IPS-11a (cell line): ENCODE measurements around the gene LSP1.

Experiments used
- H3K4me3 ChIP-seq: one replicate; pipeline ENCODE4 v1.5.1; 2013; ENCODE audit warnings: low read depth, low read length, control low read depth

The LSP1 gene

GRCh38 chr11:1913271-1914060, 60.6 kb downstream of the LSP1 start:
- no peak overlapping the region for H3K4me3 ChIP-seq

GRCh38 chr11:1915795-1916131, 62.9 kb downstream of the LSP1 start:
- no peak overlapping the region for H3K4me3 ChIP-seq

- no peak overlapping the region for H3K4me3 ChIP-seq
Observed at GRCh38 chr11:1916132-1916985, 63.5 kb downstream of the LSP1 start.

DNA sequence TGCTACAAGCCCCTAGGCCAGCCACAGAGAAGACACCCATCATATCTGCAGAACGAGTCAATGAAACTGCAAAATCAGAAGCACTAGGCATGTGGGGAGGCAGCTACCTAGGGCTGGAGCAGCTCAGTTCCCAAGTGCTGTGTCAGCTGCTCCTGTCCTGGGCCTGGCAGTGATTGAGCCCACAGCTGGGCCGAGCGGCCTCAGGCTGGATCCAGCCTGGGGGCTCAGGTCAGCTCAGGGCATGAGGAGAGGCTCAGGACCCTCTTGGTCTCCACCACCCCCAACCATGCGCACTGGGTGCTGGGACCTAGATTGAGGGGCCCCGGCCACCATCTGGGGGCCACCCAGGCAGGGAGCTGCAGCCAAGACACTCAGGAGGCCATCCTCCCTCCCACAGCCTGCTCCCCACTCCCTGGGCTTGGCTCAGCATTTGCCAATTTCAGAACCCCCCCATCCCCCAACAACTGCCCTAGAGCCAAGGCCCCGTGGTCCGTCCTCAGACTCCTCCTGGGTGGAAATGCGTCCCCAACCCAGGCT, 64.2 kb downstream of the LSP1 start:
- H3K4me3 ChIP-seq = no peak overlapping the region

DNA sequence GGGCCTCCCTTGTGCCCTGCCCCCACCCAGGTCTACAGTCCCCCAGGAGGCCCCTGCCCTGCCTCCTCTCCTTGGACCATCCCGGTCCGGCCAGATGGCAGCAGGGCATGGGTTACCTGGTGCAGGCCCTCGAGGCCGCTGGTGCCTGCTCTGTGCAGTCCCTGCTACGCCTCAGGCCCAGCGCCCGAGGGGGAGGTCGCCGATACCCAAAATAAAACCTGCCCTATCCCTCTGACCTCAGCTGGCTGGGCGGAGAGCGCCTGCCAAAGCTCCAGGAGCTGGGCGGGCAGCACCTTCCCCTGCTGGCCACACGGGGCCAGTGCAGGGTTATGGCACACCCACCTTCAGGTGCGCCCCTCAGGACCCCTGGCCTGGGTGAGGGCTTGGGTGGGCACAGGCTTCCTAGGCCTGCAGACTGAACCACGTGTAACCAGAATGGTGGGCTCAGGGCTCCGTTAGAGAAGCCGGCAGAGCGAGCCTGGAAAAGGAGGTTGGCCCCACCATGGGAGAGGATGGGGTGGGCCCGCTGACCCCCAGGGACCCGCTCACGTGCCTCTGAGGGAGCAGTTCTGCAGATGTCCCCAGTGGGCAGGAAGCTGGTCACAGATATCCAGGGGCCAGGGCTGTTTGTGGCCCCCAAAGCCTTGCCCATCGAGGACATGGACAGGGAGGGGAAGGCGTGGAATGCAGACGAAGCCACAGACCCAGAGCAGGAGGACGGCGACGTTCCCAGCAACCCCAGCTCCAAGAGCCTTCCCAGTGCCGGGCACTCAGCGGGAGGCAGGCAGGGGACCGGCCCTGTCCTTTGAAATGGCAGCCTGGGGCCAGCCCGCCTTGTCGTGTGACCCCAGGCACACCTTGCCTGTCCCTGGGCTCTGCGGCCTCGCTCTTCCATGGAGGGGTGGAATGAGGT, 64.9 kb downstream of the LSP1 start:
- H3K4me3 ChIP-seq = no peak overlapping the region

GRCh38 chr11:1918436-1919315, 65.8 kb downstream of the LSP1 start:
- H3K4me3 ChIP-seq = no peak overlapping the region

DNA sequence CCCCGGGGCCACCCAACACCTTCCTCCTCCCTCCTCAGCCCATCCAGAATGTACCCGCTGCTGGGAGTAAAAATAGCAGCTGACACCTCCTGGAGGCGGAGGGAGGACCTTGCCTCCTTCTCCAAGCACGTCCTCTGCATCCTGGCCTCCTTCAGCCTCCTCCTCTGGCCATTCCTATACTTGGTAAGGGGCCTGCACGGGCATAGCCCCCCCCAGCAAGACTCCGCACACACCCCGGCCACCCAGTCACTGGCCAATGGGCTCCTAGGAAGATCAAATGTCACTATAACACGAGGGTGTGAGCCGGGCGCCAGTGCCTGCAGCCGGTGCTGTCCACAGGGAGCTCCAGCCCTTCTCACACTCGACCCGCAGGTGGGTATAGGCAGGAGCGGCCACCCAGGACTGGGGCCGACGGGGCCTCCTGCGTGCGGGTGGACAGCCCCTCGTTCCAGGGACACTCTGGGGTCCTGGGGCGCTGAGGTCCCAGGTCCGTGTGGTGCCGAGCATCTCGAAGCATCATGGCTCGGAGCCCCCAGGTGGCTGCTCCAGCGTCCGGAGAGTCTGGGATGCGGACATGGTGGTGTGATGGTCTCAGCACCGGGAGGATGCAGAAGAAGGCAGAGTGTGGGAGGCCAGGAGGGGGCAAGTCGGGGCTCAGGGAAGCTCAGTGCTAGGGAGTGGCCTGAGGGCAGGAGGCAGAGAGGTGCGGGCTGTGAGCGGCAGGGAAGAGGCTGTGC, 66.7 kb downstream of the LSP1 start, which contains the start of gene TNNT3:
Gene TNNT3, plus strand, starts transcription at position 313 of the 737 bp plus-strand sequence. CDS start 3,172 bp downstream, outside the sequence.
- H3K4me3 ChIP-seq = no peak within 1 kb of the TSS

DNA sequence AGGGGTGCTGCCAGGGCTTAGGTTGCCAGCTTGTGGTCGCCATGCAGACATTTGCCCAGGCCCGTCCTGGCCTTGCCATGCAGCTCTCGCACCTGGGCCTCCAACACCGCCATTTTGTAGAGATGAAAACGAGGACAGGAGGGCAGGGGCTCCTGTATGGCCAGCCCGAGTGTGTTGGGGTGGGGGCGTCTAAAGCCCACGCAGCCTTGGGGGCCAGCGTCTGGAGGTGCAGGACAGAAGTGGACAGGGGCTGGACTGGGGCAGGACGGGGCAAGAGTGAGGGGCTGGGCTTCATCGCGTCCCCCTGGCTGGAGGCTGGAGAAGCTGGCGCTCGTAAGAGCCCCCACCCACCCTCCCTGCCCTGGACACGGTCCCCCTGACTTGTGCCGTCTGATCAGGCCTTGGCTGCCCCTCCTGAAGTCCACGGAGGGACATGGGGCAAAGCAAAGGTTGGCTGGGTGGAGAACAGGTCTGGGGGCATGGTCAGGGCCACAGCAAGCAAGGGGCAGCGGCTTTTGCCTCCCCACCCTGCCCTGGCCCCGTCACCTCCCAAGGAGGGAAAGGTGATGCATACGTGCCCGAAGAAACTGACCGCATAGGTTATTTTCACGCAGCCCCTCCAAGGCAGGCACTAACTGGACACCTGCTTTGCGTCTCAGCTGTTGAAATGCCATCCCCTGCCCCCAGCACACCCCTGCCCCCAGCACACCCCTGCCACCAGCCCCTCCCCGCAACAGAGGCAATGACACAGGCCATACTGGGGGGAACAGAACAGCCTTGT, 67.4 kb downstream of the LSP1 start:
- no peak overlapping the region for H3K4me3 ChIP-seq

- H3K4me3 ChIP-seq = no peak overlapping the region
Observed at GRCh38 chr11:1920909-1921573, 68.2 kb downstream of the LSP1 start.

GRCh38 chr11:1921574-1922141, 68.8 kb downstream of the LSP1 start:
- no peak overlapping the region for H3K4me3 ChIP-seq

DNA sequence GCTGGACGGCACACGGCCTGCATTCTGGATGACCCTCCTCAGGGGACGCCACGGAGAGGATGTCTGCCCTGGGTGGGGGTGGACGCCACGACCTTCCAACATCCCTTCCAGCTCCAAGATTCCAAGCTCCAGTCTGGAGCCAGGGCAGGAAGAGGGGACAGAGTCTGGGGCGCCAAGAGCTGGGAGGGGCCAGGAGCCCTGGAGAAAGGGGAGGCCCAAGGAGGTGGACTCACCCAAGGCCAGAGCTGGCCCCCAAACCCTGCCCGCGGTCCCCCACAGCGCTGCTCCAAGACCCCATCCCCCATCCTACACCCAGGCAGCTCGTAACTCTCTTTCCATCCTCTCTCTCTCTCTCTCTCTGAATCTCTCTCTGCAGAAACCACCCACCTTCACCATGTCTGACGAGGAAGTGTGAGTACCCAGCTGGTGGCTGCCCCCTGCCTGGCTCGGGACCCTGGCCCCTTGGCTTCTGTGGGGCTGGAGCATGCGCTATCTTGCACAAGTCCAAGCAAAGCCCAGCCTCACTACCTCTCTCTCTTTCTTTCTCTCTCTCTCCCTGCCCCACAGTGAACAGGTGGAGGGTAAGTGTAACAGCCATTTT, 69.7 kb downstream of the LSP1 start:
- no peak overlapping the region for H3K4me3 ChIP-seq

DNA sequence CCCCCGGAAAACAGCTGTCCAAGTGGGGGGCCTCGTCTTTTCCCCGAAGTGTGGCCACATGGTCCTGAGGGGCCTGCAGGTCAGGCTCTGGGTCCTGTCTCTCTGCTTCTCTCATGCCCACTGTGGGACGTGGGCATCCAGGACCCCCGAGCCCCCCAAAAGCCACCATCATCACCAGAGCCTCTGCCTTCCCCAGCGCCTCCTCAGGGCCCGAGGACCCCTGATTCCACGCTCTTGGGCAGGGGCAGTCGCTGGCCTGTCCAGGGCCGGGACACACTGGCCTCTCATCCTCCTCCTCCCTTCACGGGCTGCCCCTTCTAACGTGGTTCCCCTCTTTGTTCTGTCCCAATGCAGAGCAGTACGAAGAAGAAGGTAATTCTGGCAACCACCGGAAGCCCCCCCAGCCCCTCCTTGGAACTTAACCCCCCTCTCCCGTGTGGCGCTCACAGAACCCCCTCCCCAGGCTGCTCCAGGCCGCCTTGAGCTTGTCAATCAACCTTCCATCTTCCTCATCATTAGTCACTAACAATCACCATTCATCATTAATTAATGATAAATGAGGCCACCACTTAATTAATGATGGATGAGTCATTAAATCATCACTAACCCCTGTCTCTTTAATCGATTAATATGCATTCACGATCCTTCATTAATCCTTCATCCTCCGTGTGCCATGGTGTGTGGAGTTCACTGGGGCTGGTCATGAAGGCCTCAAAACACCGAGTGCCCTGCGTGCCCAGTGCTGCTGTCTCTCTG, 70.5 kb downstream of the LSP1 start:
- H3K4me3 ChIP-seq = no peak overlapping the region

- no peak overlapping the region for H3K4me3 ChIP-seq
Observed at GRCh38 chr11:1924181-1924580, 71.3 kb downstream of the LSP1 start.

- H3K4me3 ChIP-seq = no peak overlapping the region
Observed at GRCh38 chr11:1924646-1925372, 71.9 kb downstream of the LSP1 start.

- no peak overlapping the region for H3K4me3 ChIP-seq
Observed at GRCh38 chr11:1925373-1926155, 72.7 kb downstream of the LSP1 start.
